HG03354 (cell line): Measurements from ENCODE around the gene TBC1D14.
A peak's percentile ranks its signal among the peaks of the same experiment; 100 is the strongest.
"Not testable (repeated sequence)": the region's sequence is repeated elsewhere in the genome, so short reads cannot be mapped to it uniquely, and the experiment has no call there.

Experiments used
- ATAC-seq: cut with Tn5 transposase; IDR thresholded peaks from one replicate; pipeline ENCODE4 v1.9.1; 2021; ENCODE audit warnings: mild to moderate bottlenecking; ENCODE audit not compliant: unreplicated experiment, poor library complexity, severe bottlenecking

The TBC1D14 gene

GRCh38 chr4:6906486-6906885 is 3.1 kb upstream of the TBC1D14 start:
- ATAC-seq, result not testable (repeated sequence)

GRCh38 chr4:6907658-6908191 is 1.9 kb upstream of the TBC1D14 start:
- ATAC-seq, result no peak

DNA sequence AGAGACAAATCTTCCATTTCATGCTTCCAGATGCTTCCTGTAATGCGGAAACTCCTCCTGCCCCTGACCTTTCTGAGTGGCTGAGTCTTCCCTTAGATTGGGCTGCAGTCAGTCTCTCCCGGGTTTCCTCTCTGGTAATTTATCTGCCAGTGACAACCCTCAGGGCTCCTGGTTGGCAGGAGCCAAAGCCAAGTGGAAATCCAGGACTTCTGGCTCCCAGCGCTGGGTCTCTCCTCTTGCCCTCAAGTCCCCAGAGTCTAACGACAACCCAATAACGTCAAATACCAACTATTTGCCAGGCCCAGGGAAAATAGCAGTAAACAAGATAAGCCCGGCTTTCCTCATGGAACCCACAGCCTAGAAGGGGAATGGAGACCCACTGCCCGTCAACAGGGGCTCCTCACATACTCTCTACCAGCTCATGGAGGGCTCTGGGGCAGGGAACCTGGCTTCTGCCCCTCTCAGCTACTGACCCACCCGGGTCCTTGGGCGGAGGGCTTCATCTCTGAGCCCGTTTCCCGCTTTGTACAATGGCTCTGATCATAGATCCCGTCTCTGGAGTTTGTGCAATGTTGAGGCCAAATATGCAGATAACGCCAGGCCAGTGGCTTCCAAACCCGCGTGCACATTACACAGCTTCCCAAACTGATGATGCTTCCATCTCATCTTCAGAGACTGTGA is 1.1 kb upstream of the TBC1D14 start:
- no peak for ATAC-seq

GRCh38 chr4:6909970-6910339 is 329 bp downstream of the TBC1D14 start:
- peak; percentile 41 for ATAC-seq

- no peak for ATAC-seq
Observed at GRCh38 chr4:6910340-6910959, 824 bp downstream of the TBC1D14 start.

- no peak for ATAC-seq
Observed at GRCh38 chr4:6910960-6911874, 1.6 kb downstream of the TBC1D14 start.

GRCh38 chr4:6911917-6912316 is 2.3 kb downstream of the TBC1D14 start:
- not testable (repeated sequence) for ATAC-seq

DNA sequence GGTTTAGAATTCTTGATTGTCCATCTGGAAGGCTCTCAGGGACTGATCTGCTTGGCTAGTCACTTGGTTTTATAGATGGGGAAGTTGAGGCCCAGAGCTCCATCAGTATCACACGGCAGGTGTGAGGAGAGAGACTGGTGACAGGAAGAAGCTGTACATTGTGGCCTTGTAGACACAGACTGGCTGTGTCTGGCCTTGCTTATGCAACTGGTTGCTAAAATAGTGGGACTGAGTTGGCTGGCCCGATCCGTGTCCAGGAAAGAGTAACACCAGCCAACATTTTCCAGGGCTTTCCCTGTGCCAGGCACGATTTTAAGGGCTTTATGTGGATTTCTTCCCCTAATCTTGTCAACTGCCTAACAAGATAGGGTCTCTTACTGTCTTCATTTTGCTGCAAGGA is 2.8 kb downstream of the TBC1D14 start:
- ATAC-seq, result no peak

DNA sequence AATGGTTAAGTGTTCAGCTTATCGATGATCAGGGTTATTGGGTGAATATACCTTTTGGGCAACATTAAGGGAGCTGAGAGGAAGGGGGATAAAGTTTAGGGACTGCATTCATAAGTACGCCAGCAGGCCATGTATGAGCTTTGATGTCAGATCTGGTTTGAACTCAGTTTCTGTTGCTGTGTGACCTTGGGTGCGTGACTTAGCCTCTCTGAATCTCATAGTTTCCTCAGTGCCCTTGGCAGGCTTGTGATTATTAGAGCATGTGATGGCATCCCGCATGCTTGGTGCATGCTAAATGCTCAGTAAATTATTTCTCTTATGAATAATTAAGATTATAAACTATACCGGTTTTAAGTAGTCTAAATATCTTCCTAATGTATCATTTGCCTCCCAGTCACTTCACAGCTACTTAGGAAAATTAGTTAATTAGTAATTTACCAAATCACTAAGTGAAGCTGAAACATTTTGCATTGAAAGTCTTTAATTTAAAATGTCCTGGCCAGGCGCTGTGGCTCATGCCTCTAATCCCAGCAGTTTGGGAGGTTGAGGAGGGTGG is 3.8 kb downstream of the TBC1D14 start:
- no peak for ATAC-seq

DNA sequence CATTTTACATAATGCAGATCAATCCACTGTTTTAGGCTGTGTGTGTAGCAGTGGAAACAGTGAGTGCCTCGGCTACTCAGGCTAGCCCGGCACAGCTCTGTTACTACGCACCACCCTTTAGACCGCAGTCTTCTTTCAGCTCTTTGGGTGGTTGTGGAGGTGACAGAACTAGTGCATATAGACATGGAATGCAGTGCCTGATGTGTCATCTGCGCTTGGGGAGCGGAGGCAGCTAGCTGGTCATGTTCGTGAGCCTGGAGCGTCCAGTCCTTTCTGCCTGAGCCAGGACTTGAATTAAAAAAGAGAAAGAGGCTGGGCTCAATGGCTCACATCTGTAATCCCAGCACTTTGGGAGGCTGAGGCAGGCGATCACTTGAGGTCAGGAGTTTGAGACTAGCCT is 4.8 kb downstream of the TBC1D14 start:
- ATAC-seq, result no peak

DNA sequence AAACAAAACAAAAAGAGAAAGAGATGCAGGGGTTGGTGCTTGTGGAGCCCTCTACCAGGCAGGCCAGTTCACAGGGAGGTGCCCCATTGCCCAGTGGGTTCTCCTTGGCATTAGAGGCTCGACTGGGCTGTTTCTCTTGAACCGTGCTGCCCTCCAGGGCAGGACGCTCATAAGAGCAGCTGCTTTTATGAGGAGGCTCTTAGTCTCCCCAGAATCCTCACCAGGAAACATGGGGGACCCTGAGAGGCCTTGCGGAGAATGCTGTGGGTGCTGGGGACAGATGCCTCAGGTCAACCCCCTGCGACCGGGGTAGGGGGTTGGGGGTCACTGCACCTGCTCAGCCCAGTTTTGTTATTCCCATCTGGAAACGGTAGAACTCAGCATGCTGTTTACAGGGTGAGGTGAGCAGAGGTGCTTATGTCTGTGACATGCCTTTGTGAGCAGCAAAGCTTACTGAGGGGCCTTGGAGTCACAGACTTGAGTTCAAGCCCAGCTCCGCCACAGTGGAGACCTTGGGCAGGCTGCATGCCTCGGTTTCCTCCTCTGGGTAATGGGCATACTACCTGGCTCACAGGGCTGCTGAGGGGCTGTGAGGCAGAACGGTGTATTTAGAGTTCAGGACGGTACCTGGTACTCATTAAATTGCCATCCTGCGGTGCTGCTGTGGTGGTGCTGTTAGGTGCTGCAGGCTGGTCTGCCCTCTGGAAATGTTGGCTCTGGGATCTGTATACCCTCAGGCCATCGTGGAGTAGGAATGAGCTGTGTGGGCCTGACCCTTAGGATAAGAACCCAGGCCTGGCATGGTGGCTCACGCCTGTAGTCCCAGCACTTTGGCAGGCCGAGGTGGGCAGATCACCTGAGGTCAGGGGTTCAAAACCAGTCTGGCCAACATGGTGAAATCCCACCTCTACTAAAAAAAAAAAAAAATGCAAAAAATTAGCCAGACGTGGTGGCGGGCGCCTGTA is 5.7 kb downstream of the TBC1D14 start:
- no peak for ATAC-seq

DNA sequence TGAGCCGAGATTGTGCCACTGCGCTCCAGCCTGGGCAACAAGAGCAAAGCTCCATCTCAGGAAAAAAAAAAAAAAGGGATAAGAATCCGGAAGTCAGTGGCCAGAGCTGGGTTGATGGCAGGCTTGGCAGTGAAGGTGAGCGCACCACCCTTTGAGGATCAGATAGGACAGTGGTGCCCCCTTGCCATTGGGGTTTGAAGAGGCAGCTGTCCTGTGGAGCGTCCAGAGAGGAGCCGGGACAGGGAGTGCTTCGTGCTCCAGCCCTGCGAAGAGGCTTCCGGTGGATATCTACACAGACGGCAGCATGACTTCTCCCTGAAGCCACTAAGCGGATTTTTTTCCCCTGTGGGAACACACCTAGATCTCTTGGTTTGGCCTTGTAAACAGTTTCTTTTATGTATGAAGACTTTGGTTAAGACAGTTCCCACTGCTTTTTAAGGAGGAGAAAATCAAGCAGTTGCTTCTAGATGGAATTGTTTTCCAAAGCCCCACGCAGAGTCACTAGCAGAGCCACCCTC is 6.5 kb downstream of the TBC1D14 start:
- no peak for ATAC-seq

DNA sequence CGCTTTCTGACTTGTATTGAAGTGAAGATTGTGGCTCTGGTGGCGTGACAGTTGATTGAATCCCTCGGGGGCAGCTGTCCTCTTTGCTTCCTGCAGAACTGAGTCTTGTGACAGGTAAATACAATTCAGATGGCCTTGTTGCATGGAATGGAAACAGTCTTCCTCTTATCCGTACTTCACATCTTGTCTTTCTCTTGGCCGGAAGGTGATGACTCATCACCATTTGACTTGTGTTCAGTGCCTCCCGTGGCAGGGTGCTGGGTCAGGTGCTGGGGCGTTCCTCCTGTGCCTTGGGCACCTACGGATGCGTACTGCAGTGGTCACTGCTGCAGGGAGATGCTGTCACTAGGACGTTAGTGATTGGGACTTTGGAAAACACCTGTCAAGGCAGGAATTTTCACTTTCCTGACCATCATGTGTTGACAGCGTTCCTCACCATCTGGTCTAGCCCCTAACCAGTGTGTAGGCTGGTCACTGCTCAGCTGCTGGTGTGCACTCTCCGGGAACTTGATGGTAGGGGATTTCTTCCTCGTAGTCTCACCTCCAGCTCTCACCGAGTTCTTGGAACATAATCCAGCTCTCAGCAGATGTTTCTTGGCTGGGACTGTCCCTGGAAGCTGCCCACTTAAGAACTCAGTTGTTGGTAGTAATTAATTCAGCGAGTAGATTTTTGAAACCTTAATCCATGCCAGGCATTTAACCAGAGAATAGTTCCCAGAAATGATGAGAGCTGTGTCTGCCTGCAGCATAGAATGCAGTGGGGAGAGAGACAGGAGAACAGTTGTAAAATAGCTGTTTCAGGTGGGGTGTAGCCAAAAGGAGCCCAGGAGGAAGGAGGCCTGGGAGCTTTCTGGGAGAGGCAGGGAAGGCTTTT is 7.2 kb downstream of the TBC1D14 start:
- ATAC-seq, result no peak

- ATAC-seq, result peak; percentile 83
Observed at GRCh38 chr4:6917461-6918271, 8.0 kb downstream of the TBC1D14 start.

- ATAC-seq, result no peak
Observed at GRCh38 chr4:6918338-6918737, 8.7 kb downstream of the TBC1D14 start.

DNA sequence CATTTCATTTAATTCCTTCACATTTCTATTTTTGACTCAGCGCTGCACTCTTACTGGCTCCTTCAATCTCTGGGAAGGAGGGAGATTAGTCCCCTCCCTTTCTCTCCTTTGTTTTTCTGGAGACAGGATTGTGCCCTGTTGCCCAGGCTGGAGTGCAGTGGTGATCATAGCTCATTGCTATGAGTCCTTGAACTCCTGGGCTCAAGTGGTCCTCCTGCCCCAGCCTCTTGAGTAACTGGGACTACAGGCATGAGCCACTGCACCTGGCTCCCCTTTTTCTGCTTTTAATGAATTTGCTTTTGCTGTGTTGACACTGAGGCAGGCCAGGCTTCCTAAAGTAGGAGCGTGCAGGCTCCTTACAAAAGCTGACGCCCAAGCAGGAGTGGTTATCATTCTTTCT is 10.5 kb downstream of the TBC1D14 start:
- no peak for ATAC-seq

GRCh38 chr4:6923507-6923906 is 13.9 kb downstream of the TBC1D14 start:
- no peak for ATAC-seq
